Small intestine (tissue), 7 donors: ENCODE results near the gene KCNK6. TPM values are rescaled to one million over a fixed set of nuclear protein-coding genes. Genes with fewer than 3 reads are reported as not detected.

Experiments used
- DNase-seq, 2 donors: peaks; one replicate each; pipeline versions ENCODE4 v3.0.0 to v3.0.0-alpha.2; 2013
- FAIRE-seq: peaks from 2 replicates; lab custom pipeline; 2012; peaks lifted over from hg19 to GRCh38; lab: Jason Lieb, UNC
- H3K27ac ChIP-seq, 3 donors: one replicate each; pipeline ENCODE4 v1.5.1; 2013; ENCODE audit warnings: low read length in 2 of 3, mild to moderate bottlenecking in 2 of 3, control low read depth in 1 of 3, inconsistent platforms in 1 of 3, low read depth in 1 of 3, moderate library complexity in 1 of 3
- H3K27me3 ChIP-seq, 3 donors: one replicate each; pipeline ENCODE4 v1.6.1; 2013; ENCODE audit warnings: low read length in 3 of 3, inconsistent platforms in 1 of 3; ENCODE audit not compliant: control insufficient read depth in 3 of 3, insufficient read depth in 3 of 3
- H3K36me3 ChIP-seq, 3 donors: one replicate each; pipeline ENCODE4 v1.6.1; 2013; ENCODE audit warnings: low read length in 3 of 3, inconsistent platforms in 1 of 3, low read depth in 1 of 3, mild to moderate bottlenecking in 1 of 3, moderate library complexity in 1 of 3; ENCODE audit not compliant: control insufficient read depth in 3 of 3, insufficient read depth in 2 of 3
- H3K4me1 ChIP-seq, 3 donors: one replicate each; pipeline ENCODE4 v1.6.1; 2013; ENCODE audit warnings: low read length in 2 of 3, inconsistent platforms in 1 of 3, low read depth in 1 of 3, mild to moderate bottlenecking in 1 of 3, moderate library complexity in 1 of 3; ENCODE audit not compliant: control insufficient read depth in 3 of 3, insufficient read depth in 2 of 3
- H3K4me3 ChIP-seq, 3 donors: one replicate each; pipeline ENCODE4 v1.5.1; 2013; ENCODE audit warnings: low read length in 3 of 3, control low read depth in 1 of 3, inconsistent platforms in 1 of 3, low read depth in 1 of 3, mild to moderate bottlenecking in 1 of 3, moderate library complexity in 1 of 3
- H3K9me3 ChIP-seq, 2 donors: one replicate each; pipeline ENCODE4 v1.6.1; 2013; ENCODE audit warnings: low read depth in 1 of 2, low read length in 1 of 2; ENCODE audit not compliant: control insufficient read depth in 2 of 2, insufficient read depth in 1 of 2
- WGBS, 3 donors: extraction: QIAGEN DNeasy Blood & Tissue Kit; methylation state at CpG; one replicate each; pipeline ENCODE4 v1.1.7; 2013; 5-methylcytosine and 5-hydroxymethylcytosine counted together
- polyA plus RNA-seq, 4 donors: library from polyadenylated mRNA; stranded (reverse) in 3 of 4; unstranded in 1 of 4; fragments of 200-250 nt in 3 of 4; fragments of 120-200 nt in 1 of 4; gene quantifications; one replicate each; pipeline versions ENCODE4 v1.2.1 to v1.2.3, GENCODE V29; 2013
- donor health status: healthy with polysubstance abuse.
- donor health status: control.
- donor health status: control.
- donor health status: Bipolar disorder and iron deficiency.
- donor health status: healthy.

Gene KCNK6
- polyA plus RNA-seq, 4 donors: 2.7 to 7.5 (median 4.0) TPM

DNA sequence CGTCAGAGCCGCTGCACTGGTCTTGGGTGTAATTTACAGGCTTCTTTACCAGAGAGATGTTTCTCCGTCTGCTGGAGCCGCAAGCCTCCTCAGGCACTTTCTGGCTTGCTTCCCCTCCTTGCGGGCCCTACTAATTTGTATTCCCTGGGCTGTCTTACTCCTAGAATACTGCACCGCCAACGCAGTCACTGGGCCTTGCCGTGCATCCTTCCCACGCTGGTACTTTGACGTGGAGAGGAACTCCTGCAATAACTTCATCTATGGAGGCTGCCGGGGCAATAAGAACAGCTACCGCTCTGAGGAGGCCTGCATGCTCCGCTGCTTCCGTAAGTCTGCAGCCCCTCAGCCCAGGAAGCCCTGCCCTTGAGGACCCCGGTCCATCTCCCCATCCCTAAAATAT is 29.7 kb upstream of the KCNK6 start:
- H3K4me3 ChIP-seq: no peak overlapping the region
- peaks cover 3 to 93% (median 20%) of the 10 kb centered on the region in 3 donors for H3K36me3 ChIP-seq
- 93 to 98% (median 94%) methylated on average over 15 of the region's 15 CpGs for WGBS, 3 donors
- no peak for FAIRE-seq
- no peaks in the 10 kb centered on the region for H3K9me3 ChIP-seq
- no peak overlapping the region for H3K27ac ChIP-seq
- H3K4me1 ChIP-seq: no peaks in the 10 kb centered on the region
- no peaks in the 10 kb centered on the region for H3K27me3 ChIP-seq
- no peak for DNase-seq

DNA sequence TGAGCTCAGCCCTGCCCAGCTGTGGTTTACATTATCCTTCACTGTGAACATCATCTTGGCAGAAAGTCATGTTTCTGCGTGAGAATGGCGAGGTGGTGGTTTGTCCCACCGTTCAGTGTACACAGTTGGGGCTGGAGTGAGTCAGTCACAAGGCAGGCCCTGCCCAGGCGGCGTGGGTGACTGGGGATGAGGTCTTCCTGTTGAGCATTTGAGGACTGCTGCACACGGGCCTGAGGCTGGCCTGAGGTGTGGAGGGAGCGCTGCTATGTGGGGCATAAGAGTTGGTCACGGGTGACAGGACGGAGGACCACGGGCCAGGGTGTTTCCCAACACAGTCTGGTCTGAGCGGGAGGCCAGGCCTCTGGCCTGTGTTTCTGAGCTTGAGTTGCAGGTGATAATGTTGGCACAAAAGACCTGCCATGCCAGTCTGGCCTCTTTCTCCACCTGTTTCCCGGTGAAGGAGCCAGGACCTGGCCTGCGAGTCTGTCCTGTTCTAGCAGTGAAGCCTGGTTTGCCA is 29.0 kb upstream of the KCNK6 start:
- no peaks in the 10 kb centered on the region for H3K9me3 ChIP-seq
- H3K36me3 ChIP-seq: peaks cover 3 to 86% (median 20%) of the 10 kb centered on the region in 3 donors
- no peak overlapping the region for H3K27ac ChIP-seq
- DNase-seq (no peak), FAIRE-seq (no peak)
- WGBS, 3 donors: 42 to 69% (median 50%) methylated on average over 13 of the region's 13 CpGs
- no peaks in the 10 kb centered on the region for H3K4me1 ChIP-seq
- H3K27me3 ChIP-seq: no peaks in the 10 kb centered on the region
- H3K4me3 ChIP-seq: no peak overlapping the region

DNA sequence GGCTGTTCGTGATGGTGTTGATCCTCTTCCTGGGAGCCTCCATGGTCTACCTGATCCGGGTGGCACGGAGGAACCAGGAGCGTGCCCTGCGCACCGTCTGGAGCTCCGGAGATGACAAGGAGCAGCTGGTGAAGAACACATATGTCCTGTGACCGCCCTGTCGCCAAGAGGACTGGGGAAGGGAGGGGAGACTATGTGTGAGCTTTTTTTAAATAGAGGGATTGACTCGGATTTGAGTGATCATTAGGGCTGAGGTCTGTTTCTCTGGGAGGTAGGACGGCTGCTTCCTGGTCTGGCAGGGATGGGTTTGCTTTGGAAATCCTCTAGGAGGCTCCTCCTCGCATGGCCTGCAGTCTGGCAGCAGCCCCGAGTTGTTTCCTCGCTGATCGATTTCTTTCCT is 27.8 kb upstream of the KCNK6 start:
- FAIRE-seq: no peak
- H3K9me3 ChIP-seq: no peaks in the 10 kb centered on the region
- DNase-seq: no peak
- no peak overlapping the region for H3K4me3 ChIP-seq
- H3K36me3 ChIP-seq: peaks cover 0 to 75% (median 20%) of the 10 kb centered on the region in 3 donors
- H3K4me1 ChIP-seq: no peaks in the 10 kb centered on the region
- H3K27me3 ChIP-seq: no peaks in the 10 kb centered on the region
- no peak overlapping the region for H3K27ac ChIP-seq
- 74 to 84% (median 82%) methylated on average over 15 of the region's 15 CpGs for WGBS, 3 donors

DNA sequence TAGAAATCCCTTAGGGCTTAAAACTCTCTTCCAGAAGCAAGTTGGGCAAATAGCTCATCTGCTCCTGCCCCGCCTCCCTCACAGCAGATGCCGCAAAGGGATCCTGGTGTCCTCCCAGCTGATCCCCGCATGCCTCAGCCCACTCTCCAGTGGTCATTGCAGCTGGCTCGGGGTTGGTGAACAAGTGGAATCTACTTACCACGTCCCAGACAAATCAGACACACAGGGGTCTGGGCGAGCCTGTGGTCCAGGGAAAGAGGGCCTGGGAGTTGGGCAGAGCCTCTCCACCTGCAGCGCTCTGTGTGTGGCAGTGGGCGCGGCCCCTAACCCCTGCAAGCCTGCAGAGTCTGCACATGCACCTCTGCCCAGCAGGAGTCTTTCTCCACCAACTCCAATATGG is 26.4 kb upstream of the KCNK6 start:
- 89 to 94% (median 91%) methylated on average over 9 of the region's 9 CpGs for WGBS, 3 donors
- no peak overlapping the region for H3K4me3 ChIP-seq
- H3K4me1 ChIP-seq: no peaks in the 10 kb centered on the region
- no peaks in the 10 kb centered on the region for H3K9me3 ChIP-seq
- DNase-seq (no peak), FAIRE-seq (no peak)
- H3K27ac ChIP-seq: no peak overlapping the region
- no peaks in the 10 kb centered on the region for H3K27me3 ChIP-seq
- H3K36me3 ChIP-seq: peaks cover 0 to 61% (median 20%) of the 10 kb centered on the region in 3 donors

DNA sequence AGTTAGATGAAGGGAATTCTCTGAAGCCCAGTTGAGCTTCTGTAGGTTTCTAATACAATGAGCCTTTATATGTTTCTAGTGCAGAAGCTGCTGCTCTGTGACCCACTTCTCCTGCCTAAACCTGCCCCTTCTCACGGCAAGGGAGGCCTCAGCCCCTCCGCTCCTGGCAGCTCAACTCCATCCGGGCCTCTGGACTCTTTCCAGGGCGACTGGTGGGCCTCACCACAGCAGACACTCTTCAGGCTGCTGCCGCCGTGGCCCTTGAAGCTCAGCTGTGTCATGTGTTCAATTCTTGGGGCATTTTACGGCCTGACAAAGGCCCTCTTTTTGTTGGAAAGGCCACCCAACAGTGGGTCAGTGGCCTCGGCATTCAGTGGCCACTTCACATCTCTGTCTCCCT is 25.6 kb upstream of the KCNK6 start:
- FAIRE-seq (no peak), DNase-seq (no peak)
- 81 to 87% (median 85%) methylated on average over 8 of the region's 8 CpGs for WGBS, 3 donors
- Histone ChIP-seq H3K9me3 (no peaks in the 10 kb centered on the region), H3K36me3 (peaks cover 0 to 55% (median 20%) of the 10 kb centered on the region in 3 donors), H3K4me1 (no peaks in the 10 kb centered on the region), H3K4me3 (no peak overlapping the region), H3K27me3 (no peaks in the 10 kb centered on the region), H3K27ac (no peak overlapping the region)

DNA sequence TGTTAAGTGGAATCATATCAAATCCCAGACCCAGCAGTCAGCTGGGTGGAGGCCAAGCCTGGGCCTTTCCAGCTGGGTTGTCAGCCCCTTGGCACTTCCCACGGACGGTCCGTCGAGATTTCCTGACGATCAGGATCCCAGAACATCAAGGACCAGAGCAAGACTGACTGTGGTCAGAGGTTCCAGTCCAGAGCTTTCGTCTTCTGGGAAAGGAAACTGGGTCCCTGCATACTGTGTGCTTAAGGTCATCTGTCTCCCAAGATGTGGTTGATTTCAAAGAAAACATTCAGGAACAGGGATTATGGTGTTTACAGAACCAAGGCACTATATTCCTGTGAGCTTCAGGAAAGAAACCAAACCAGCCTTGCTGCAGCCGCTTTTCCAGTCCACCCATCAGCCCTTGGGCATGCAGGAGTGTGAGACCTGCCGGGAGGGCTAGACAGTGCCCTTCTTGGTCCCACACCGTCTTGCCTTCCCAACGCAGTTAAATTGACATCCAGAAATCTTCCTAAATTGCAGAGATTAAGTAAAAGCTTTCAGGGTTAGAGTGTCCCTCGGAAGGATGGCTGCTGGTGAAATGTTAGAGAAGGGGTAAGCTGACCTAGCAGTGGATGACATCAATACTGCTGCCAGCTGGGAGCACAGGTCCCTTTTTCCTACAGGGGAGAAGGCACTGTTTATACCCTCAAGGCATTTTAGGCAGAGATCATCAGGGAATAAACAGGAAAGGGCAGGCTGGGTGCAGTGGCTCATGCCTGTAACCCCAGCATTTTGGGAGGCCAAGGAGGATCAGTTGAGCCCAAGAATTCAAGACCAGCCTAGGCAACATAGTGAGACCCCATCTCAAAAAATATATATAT is 20.6 kb upstream of the KCNK6 start:
- Histone ChIP-seq H3K4me3 (no peak overlapping the region), H3K36me3 (peaks cover 0 to 16% (median 0%) of the 10 kb centered on the region in 3 donors), H3K27me3 (no peaks in the 10 kb centered on the region), H3K4me1 (peaks cover 0 to 15% (median 0%) of the 10 kb centered on the region in 3 donors), H3K27ac (peak overlapping the region in 1 of 3 donors; percentile 13), H3K9me3 (no peaks in the 10 kb centered on the region)
- DNase-seq: no peak
- WGBS, 3 donors: 69 to 81% (median 78%) methylated on average over 11 of the region's 11 CpGs
- FAIRE-seq: no peak

DNA sequence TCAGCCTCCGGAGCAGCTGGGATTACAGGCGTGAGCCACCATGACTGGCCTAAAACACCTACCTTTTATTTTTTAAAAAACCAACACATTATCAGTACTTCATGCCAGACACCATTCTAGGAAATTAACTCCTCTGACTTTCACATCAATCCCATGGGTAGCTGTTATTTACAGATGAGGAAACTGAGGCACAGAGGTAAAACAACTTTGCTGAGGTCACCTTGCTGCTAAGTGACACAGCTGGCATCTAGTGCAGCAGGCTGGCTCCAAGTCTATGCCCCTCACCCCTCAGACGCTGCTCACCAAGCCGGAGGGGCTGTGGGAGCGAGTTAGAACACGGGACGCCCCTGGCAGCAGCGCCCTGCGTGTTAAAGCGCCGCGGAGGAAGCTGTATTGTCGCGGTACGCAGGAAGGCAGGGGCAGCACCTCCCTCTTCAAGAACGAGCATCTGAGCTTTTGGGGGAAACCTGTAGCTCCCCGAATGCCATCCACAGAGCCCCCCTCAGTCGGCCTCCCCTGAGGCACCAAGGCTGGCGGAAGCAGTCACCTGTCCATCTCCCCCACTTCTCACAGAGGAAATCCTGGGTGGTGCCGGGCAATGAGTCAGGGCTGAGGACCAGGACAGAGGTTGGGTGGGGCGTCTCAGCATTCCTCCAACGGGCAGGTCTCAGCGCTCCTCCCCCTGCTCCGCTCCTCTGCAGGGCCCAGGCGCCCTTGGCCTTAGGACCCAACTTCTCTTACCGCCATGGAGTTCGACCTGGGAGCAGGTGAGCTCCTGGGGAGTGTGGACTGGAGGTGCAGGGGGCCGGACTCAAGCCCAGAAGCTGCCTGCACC is 15.9 kb upstream of the KCNK6 start, which contains the start of gene C19orf33:
Gene C19orf33, plus strand, starts transcription at position 735 of the 835 bp plus-strand sequence. Its CDS starts 11 bp downstream, at position 746.
- Histone ChIP-seq H3K27ac (peak within 1 kb of the TSS; percentile 95 to 100 (median 97)), H3K4me1 (peaks cover 0 to 39% (median 0%) of the 10 kb centered on the region in 3 donors), H3K9me3 (no peaks in the 10 kb centered on the region), H3K36me3 (peaks cover 3 to 42% (median 3%) of the 10 kb centered on the region in 3 donors), H3K4me3 (peak within 1 kb of the TSS; percentile 26 to 73 (median 61)), H3K27me3 (no peaks in the 10 kb centered on the region)
- DNase-seq (peak; percentile 96 to 98), FAIRE-seq (no peak)
- 14 to 39% (median 22%) methylated on average over 26 to 28 of the region's 28 CpGs for WGBS, 3 donors

DNA sequence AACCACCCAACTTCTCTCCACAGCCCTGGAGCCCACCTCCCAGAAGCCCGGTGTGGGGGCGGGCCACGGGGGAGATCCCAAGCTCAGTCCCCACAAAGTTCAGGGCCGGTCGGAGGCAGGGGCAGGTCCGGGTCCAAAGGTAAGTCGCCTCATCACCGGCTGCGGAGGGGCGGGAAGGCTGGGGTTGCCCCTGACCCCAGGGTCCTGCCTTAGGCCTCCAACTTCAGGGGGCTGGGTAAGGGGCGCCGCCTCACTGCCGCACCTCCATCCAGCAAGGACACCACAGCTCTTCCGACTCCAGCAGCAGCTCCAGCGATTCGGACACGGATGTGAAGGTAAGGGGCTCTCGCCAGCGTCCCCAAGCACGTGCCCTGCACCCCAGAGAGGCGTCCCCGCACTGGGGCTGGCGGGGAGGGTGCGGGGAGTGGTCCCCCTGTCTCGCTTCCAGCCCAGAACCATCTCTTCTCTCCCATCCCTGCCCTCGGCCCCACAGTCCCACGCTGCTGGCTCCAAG is 15.2 kb upstream of the KCNK6 start:
- 17 to 61% (median 30%) methylated on average over 21 to 27 of the region's 27 CpGs for whole genome bisulfite sequencing, 3 donors
- peaks cover 0 to 39% (median 0%) of the 10 kb centered on the region in 3 donors for H3K4me1 ChIP-seq
- no peaks in the 10 kb centered on the region for H3K27me3 ChIP-seq
- DNase-seq (no peak), FAIRE-seq (no peak)
- peak overlapping the region; percentile 26 to 73 (median 56) for H3K4me3 ChIP-seq
- H3K27ac ChIP-seq: peak overlapping the region; percentile 95 to 100 (median 97)
- H3K9me3 ChIP-seq: no peaks in the 10 kb centered on the region
- H3K36me3 ChIP-seq: peaks cover 3 to 48% (median 3%) of the 10 kb centered on the region in 3 donors
